Endothelial cell of umbilical vein (primary cell): Measurements from ENCODE around the gene CLINT1.

ENCODE experiments used
- CTCF ChIP-seq, 2 donors: IDR thresholded peaks; 1 replicate in 1 of 2; 2 replicates in 1 of 2; pipeline ENCODE4 v1.5.1; 2011; ENCODE audit warnings: low read length in 2 of 2, mild to moderate bottlenecking in 2 of 2, moderate library complexity in 2 of 2, control low read depth in 1 of 2, inconsistent platforms in 1 of 2, low read depth in 1 of 2; ENCODE audit not compliant: insufficient read depth in 1 of 2; ENCODE audit errors: extremely low read depth in 1 of 2
- EZH2 ChIP-seq: IDR thresholded peaks from 2 replicates; pipeline ENCODE4 v1.6.1; 2012; ENCODE audit warnings: borderline replicate concordance, low read depth, mild to moderate bottlenecking, moderate library complexity, low read length, inconsistent platforms; ENCODE audit not compliant: severe bottlenecking
- JUN ChIP-seq: IDR thresholded peaks from 2 replicates; pipeline ENCODE4 v1.6.1; 2011; ENCODE audit warnings: borderline replicate concordance, low read depth; ENCODE audit not compliant: insufficient read length, insufficient read depth
- MAX ChIP-seq: IDR thresholded peaks from 2 replicates; pipeline ENCODE4 v1.6.1; 2011; ENCODE audit not compliant: insufficient read depth, insufficient read length
- POLR2A ChIP-seq: IDR thresholded peaks from 2 replicates; pipeline ENCODE4 v1.6.1; 2012; ENCODE audit warnings: low read depth, mild to moderate bottlenecking, control low read depth, low read length
- POLR2AphosphoS5 ChIP-seq: IDR thresholded peaks from 2 replicates; pipeline ENCODE4 v1.6.1; 2012; ENCODE audit warnings: low read depth, mild to moderate bottlenecking, control low read depth, low read length, moderate library complexity; ENCODE audit not compliant: insufficient read depth

GRCh38 chr5:157900644-157901043 lies 41.7 kb upstream of the CLINT1 start:
- TF ChIP-seq CTCF (IDR thresholded peaks at IDR 0.05; ENCODE audit: extremely low read depth in 1 of 2, insufficient read depth in 1 of 2, low read depth in 1 of 2, low read length in 2 of 2): no peak
- no peak for TF ChIP-seq JUN
- TF ChIP-seq POLR2AphosphoS5: no peak
- TF ChIP-seq EZH2: no peak
- TF ChIP-seq POLR2A: no peak
- TF ChIP-seq MAX: no peak
